ENCODE results near the gene BSND. TPM values are rescaled to one million over a fixed set of nuclear protein-coding genes. Genes with fewer than 3 reads are reported as not detected.
A peak's percentile ranks its signal among the peaks of the same experiment; 100 is the strongest.

Gene BSND
- total RNA-seq (under 1 TPM in 2 of 7 donors, not detected in 5; 0.10 to 0.46 TPM), polyA plus RNA-seq (under 1 TPM in 1 of 2 donors, not detected in 1; 0.10 TPM)
- long read RNA-seq, donor 1 = 0 reads
- long read RNA-seq, donor 2 = 0 reads
- long read RNA-seq, donor 3 = 0 reads

DNA sequence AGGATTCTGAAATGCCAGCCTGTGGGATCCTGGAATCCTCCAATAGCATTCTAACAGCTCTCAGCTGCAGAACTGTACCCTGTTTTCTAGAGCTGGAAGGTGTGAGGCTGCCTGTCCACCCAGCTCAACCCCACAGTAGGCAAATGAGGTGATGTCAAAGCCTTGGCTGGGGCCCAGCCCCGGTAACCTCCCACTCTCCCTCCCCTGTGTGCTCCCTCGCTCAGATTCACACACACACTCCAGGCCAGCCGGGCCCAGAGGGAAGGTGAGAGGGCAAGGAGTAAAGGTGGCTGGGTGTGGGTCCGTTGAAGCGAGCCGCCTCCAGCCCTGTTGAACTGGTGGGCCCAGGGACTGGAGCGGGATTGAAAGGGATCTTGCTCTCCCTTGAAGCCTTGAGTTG, at the start of gene BSND:
Gene BSND (plus strand): TSS at position 257 of the 400 bp plus-strand sequence. CDS start 254 bp downstream, outside the sequence.
- no peaks in the 10 kb centered on the region for H3K4me1 ChIP-seq (ENCODE audit: insufficient read depth)
- no peaks in the 10 kb centered on the region for H3K27me3 ChIP-seq
- intact Hi-C loops (cut with DNase I) = loop anchor here in 2 of 4 donors (5.0 to 10.0 kb wide), 2 partner anchors 46 to 54 kb away; no protein-coding TSS in a partner anchor
- no peak within 1 kb of the TSS for H3K4me3 ChIP-seq
- 49 to 52% (median 50%) methylated on average over 7 of the region's 7 CpGs for WGBS, 3 donors
- no peak for TF ChIP-seq POLR2A (IDR thresholded peaks at IDR 0.05)
- no peak for TF ChIP-seq EP300 (IDR thresholded peaks at IDR 0.05)
- TF ChIP-seq, protein P1, sequence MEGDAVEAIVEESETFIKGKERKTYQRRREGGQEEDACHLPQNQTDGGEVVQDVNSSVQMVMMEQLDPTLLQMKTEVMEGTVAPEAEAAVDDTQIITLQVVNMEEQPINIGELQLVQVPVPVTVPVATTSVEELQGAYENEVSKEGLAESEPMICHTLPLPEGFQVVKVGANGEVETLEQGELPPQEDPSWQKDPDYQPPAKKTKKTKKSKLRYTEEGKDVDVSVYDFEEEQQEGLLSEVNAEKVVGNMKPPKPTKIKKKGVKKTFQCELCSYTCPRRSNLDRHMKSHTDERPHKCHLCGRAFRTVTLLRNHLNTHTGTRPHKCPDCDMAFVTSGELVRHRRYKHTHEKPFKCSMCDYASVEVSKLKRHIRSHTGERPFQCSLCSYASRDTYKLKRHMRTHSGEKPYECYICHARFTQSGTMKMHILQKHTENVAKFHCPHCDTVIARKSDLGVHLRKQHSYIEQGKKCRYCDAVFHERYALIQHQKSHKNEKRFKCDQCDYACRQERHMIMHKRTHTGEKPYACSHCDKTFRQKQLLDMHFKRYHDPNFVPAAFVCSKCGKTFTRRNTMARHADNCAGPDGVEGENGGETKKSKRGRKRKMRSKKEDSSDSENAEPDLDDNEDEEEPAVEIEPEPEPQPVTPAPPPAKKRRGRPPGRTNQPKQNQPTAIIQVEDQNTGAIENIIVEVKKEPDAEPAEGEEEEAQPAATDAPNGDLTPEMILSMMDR (IDR thresholded peaks at IDR 0.05) = no peak
- no peak for DNase-seq
- no peaks in the 10 kb centered on the region for H3K9me3 ChIP-seq
- no peak within 1 kb of the TSS for H3K27ac ChIP-seq
- no peaks in the 10 kb centered on the region for H3K36me3 ChIP-seq

DNA sequence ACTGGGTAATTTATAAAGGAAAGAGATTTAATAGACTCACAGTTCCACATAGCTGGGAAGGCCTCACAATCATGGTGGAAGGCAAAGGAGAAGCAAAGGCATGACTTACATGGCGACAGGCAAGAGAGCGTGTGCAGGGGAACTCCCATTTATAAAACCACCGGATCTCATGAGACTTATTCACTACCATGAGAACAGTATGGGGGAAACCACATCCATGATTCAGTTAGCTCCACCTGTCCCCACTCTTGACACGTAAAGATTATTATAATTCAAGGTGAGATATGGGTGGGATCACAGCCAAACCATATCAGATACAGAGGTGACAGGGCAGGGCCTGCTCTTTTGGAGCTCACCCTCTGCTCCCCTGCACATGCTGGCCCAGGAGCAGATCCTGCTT, 49.7 kb upstream of the BSND start:
- DNase-seq = no peak
- H3K27me3 ChIP-seq = no peaks in the 10 kb centered on the region
- no peak overlapping the region for H3K4me3 ChIP-seq
- intact Hi-C loops (cut with DNase I) = loop anchor here in 1 of 4 donors (10.0 kb wide), 1 partner anchor 46 kb away; the partner anchor contains the start of gene BSND
- no peak overlapping the region for H3K27ac ChIP-seq
- H3K36me3 ChIP-seq = no peaks in the 10 kb centered on the region
- no peak for TF ChIP-seq EP300 (IDR thresholded peaks at IDR 0.05)
- TF ChIP-seq, protein P1 (IDR thresholded peaks at IDR 0.05) = no peak
- no peak for TF ChIP-seq POLR2A (IDR thresholded peaks at IDR 0.05)
- WGBS, 3 donors = 89 to 95% (median 89%) methylated on average over 4 of the region's 4 CpGs
- H3K9me3 ChIP-seq = no peaks in the 10 kb centered on the region
- H3K4me1 ChIP-seq (ENCODE audit: insufficient read depth) = peaks cover 3% of the 10 kb centered on the region

DNA sequence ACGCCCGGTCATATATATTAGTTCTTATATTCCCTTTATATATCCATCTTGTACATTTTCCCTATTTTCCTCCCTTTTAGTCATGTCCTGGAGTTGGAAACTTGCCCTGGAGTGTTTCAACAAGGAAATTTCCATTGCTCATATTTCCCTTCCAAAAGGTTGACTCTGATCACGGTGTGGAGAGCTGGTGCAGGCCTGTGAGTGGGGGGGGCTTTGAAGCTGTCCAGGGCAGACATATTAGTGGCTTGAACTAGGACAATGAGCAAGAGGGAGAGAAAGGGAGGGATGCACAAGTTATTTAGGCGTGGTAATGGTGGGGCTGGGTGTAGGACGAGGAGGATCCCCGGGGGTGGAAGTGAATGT, 48.7 kb upstream of the BSND start:
- H3K27me3 ChIP-seq = no peaks in the 10 kb centered on the region
- no peak overlapping the region for H3K4me3 ChIP-seq
- DNase-seq = no peak
- 54 to 65% (median 62%) methylated on average over 6 of the region's 6 CpGs for WGBS, 3 donors
- no peaks in the 10 kb centered on the region for H3K36me3 ChIP-seq
- intact Hi-C loops (cut with DNase I) = loop anchor here in 1 of 4 donors (5.0 kb wide), 1 partner anchor 47 kb away; the partner anchor contains the start of gene BSND
- no peak overlapping the region for H3K27ac ChIP-seq
- H3K9me3 ChIP-seq = no peaks in the 10 kb centered on the region
- no peak for TF ChIP-seq POLR2A (IDR thresholded peaks at IDR 0.05)
- TF ChIP-seq, protein P1 (IDR thresholded peaks at IDR 0.05) = no peak
- no peak for TF ChIP-seq EP300 (IDR thresholded peaks at IDR 0.05)
- H3K4me1 ChIP-seq (ENCODE audit: insufficient read depth) = peaks cover 3% of the 10 kb centered on the region

DNA sequence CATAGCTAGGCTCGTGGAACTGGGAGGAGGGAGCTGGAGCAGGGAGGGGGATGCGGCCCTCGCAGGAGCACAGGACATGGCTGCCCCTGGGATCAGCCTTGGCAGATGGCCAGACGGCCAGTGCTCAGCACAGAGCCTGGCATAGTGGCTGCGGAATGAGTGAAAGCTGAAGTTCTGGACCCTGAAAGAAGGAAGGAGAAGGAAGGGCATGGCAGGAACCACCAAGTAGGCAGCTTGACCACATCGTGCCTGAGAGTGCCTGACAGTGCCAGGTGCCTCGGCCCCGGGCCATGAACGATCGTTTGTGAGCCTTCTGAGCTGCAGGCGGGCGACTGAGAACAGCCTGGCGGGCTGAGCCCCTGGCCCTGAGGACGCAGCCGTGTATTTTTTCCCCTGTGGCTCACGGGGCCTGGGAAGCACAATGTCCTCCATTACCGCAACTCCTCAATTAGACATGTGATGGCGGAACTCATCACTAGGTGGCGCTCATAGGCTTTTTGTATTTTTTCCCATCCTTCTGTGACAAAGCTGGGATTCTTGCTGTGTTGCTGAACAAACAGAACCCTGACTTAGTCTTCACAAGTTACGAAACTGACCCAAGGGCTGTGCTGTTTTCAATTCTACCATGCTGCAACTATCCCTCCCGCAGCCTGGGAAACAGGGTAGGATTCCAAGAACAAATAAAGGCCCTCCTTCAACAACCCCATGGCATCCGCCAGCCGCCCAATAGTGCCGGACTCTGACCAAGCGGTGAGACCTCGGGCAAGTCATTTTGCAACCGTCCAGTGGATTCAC, 48.2 kb upstream of the BSND start:
- intact Hi-C loops (cut with DNase I) = loop anchor here in 1 of 4 donors (5.0 kb wide), 1 partner anchor 47 kb away; the partner anchor contains the start of gene BSND
- Histone ChIP-seq H3K36me3 (no peaks in the 10 kb centered on the region), H3K4me1 (ENCODE audit: insufficient read depth) (peaks cover 3% of the 10 kb centered on the region), H3K27me3 (no peaks in the 10 kb centered on the region), H3K27ac (no peak overlapping the region), H3K9me3 (no peaks in the 10 kb centered on the region), H3K4me3 (no peak overlapping the region)
- TF ChIP-seq, protein P1 (IDR thresholded peaks at IDR 0.05) = peak in 2 of 3 donors; percentile 42 to 47
- no peak for TF ChIP-seq POLR2A (IDR thresholded peaks at IDR 0.05)
- TF ChIP-seq EP300 (IDR thresholded peaks at IDR 0.05) = no peak
- WGBS, 3 donors = 27 to 31% (median 30%) methylated on average over 27 of the region's 27 CpGs
- DNase-seq = peak; percentile 29 to 72 (median 59)

All from ovary (tissue), 10 donors.